ENCODE data around the gene TNC.

TNC gene

DNA sequence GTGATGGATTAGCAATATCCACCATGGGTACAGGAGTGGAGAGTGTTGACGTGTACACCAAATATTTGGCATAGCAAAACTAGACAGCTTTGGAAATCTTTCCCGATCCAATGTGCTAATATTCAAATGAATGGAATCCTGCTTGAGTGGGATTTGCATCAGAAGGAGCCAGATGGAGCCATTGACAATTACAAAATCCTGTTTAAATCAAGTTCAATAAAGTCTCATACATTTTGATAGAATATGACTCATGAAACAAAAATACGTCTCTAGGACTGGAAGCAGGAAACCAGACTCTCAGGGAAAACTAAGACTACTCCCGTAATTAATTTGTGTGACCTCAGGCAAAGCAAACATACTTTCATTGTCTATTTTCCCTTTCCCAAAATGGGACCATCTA, 13.0 kb downstream of the TNC start:
- no peak overlapping the region for H2AFZ ChIP-seq (ENCODE audit: low read length, unreplicated experiment)
- H3K4me1 ChIP-seq (ENCODE audit: control insufficient read depth, insufficient read depth, low read length, unreplicated experiment): peaks cover 50% of the 10 kb centered on the region
- H3K4me3 ChIP-seq (ENCODE audit: low read depth, low read length): 0 out of 2 replicates have a peak overlapping the region, but pooled peaks have one; percentile 21
- H3K27ac ChIP-seq (ENCODE audit: low read depth, low read length): peak overlapping the region; percentile 71
- H3K79me2 ChIP-seq (ENCODE audit: control insufficient read depth, insufficient read depth, low read length, unreplicated experiment): no peaks in the 10 kb centered on the region
- no peaks in the 10 kb centered on the region for H3K27me3 ChIP-seq (ENCODE audit: insufficient read depth, low read length)
- no peaks in the 10 kb centered on the region for H3K36me3 ChIP-seq (ENCODE audit: insufficient read depth, low read length)

DNA sequence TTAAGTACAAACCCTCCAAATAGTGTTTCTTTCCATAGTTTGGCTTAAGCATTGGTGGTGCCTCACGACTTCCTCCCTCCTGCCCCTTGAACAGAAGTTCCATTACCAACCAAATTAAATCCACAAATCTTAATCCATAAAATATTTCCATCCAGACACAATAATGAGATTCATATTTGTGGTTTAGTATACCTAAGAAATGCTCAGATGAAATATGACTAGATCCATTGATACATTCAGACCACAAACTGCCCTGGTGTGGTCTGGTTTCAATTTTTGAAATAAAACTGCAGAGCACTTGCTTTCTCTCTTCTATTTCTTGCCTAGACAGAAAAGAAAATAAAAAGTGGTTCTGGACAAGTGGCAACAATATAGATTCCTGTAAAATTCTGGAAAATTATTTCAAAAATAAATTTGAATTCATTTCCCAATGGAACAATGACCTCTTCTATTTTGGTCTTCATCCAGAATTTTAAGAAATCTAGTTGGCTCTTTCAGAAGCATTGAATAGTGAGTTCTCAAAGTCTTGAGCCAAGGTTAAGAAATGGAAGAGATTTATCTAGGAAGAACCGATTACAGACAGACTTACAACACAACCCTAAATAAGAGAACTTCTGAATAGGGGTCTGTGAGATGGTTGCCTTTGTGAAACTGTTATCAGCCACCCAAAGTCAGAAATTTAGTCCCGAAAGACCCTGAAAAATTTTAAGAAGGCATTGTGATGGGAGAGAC, 14.0 kb downstream of the TNC start:
- H3K79me2 ChIP-seq (ENCODE audit: control insufficient read depth, insufficient read depth, low read length, unreplicated experiment): no peaks in the 10 kb centered on the region
- no peaks in the 10 kb centered on the region for H3K36me3 ChIP-seq (ENCODE audit: insufficient read depth, low read length)
- peaks cover 43% of the 10 kb centered on the region for H3K4me1 ChIP-seq (ENCODE audit: control insufficient read depth, insufficient read depth, low read length, unreplicated experiment)
- no peak overlapping the region for H2AFZ ChIP-seq (ENCODE audit: low read length, unreplicated experiment)
- H3K27me3 ChIP-seq (ENCODE audit: insufficient read depth, low read length): no peaks in the 10 kb centered on the region
- H3K4me3 ChIP-seq (ENCODE audit: low read depth, low read length): no peak overlapping the region
- peak overlapping the region; percentile 18 for H3K27ac ChIP-seq (ENCODE audit: low read depth, low read length)

DNA sequence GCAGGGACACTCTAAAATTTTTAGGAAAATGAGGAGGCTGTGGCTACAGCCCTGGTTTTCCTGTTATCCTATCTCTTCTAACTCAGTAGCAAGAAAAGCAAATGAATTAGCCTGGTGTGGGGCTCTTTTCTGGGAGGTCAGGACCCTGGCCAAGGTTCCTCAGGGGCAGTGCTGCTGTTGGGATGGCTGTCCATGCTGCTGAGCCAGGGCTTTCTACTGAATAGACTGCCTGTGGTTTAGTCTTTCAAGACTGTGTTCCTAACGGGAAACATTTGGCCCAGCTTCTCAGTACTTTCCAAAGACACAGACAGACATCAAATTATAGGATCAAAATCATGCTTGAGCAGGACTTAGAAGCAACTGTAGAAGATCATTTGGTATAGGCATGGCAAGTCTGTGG, 18.1 kb downstream of the TNC start:
- no peaks in the 10 kb centered on the region for H3K27me3 ChIP-seq (ENCODE audit: insufficient read depth, low read length)
- no peaks in the 10 kb centered on the region for H3K79me2 ChIP-seq (ENCODE audit: control insufficient read depth, insufficient read depth, low read length, unreplicated experiment)
- H3K4me1 ChIP-seq (ENCODE audit: control insufficient read depth, insufficient read depth, low read length, unreplicated experiment): peaks cover 14% of the 10 kb centered on the region
- no peak overlapping the region for H2AFZ ChIP-seq (ENCODE audit: low read length, unreplicated experiment)
- H3K36me3 ChIP-seq (ENCODE audit: insufficient read depth, low read length): no peaks in the 10 kb centered on the region
- no peak overlapping the region for H3K27ac ChIP-seq (ENCODE audit: low read depth, low read length)
- no peak overlapping the region for H3K4me3 ChIP-seq (ENCODE audit: low read depth, low read length)

DNA sequence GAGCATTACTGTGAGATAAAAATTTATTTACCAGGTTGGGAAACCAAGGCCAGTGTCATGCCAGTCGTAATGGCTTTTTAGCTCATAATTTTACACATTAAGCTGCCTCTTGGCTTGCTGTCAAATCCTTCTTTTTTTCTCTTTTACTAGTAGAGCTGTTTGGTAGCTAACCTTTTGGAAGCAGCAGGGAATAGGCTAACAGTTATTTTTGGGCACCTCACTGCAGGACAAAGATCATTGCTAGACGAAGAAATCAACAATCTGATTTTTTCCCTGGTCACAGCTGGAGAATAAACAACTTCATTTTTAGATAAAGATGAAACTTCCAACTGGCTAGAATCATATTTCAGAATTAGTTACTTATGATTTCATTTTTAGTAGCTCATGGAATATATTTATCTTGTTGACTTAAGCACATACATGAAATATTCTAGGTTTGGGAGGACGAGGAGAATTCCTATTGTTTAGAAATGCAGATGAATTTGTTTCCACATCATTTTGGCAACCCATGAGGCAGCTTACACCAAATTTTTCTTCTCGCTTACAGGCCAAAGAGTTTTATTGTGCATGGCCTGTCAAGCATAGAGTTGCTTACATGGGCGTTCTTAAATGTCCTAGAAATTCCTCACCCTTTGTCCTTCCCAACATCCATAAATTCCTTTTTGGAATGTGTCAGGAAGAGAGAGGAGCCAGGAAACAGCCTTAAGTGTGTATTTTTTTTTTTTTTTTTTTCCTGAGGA, 19.6 kb downstream of the TNC start:
- Histone ChIP-seq H3K79me2 (ENCODE audit: control insufficient read depth, insufficient read depth, low read length, unreplicated experiment) (no peaks in the 10 kb centered on the region), H2AFZ (ENCODE audit: low read length, unreplicated experiment) (no peak overlapping the region), H3K36me3 (ENCODE audit: insufficient read depth, low read length) (no peaks in the 10 kb centered on the region), H3K27ac (ENCODE audit: low read depth, low read length) (no peak overlapping the region), H3K4me1 (ENCODE audit: control insufficient read depth, insufficient read depth, low read length, unreplicated experiment) (peaks cover 5% of the 10 kb centered on the region), H3K27me3 (ENCODE audit: insufficient read depth, low read length) (no peaks in the 10 kb centered on the region), H3K4me3 (ENCODE audit: low read depth, low read length) (no peak overlapping the region)

DNA sequence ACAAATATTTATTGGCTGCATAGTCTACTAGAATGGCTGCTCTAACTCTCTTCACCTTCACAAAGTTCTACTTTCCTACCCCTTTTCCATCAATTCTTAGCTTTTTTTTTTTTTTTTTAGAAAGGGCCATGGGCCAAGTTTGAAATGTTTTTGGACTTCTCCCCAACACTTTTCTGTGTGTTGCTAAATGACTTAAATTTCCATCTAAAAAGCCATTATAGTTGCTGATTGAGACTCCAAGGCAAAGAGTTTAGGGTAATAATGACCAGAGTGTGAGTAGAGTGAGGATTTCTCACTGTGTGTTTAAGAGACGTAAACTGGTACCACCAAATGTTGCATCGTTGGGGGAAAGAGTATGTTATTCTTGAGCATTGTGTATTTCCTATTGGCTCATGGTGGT, 24.4 kb downstream of the TNC start:
- no peaks in the 10 kb centered on the region for H3K27me3 ChIP-seq (ENCODE audit: insufficient read depth, low read length)
- H3K4me1 ChIP-seq (ENCODE audit: control insufficient read depth, insufficient read depth, low read length, unreplicated experiment): peaks cover 5% of the 10 kb centered on the region
- no peak overlapping the region for H3K4me3 ChIP-seq (ENCODE audit: low read depth, low read length)
- no peak overlapping the region for H2AFZ ChIP-seq (ENCODE audit: low read length, unreplicated experiment)
- no peak overlapping the region for H3K27ac ChIP-seq (ENCODE audit: low read depth, low read length)
- no peaks in the 10 kb centered on the region for H3K36me3 ChIP-seq (ENCODE audit: insufficient read depth, low read length)
- H3K79me2 ChIP-seq (ENCODE audit: control insufficient read depth, insufficient read depth, low read length, unreplicated experiment): no peaks in the 10 kb centered on the region

DNA sequence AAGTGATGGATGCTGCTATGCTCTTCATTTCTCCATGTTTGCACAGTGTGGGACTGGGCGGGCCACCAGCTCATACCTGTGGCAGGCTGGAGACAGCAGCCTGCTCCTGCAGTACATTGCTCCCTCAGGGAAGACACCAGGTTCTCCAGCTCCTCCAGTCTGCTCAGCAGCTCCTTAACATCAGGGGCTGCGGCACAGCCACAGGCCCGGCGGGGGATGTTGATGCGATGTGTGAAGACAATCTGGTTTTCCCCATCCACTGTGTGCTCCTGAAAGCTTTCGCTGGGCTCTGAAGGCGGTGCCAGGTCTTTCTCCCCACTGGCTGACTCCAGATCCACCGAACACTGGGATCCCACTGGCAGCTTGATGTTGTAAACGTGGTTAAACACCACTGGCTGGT, 27.5 kb downstream of the TNC start:
- no peaks in the 10 kb centered on the region for H3K79me2 ChIP-seq (ENCODE audit: control insufficient read depth, insufficient read depth, low read length, unreplicated experiment)
- peaks cover 11% of the 10 kb centered on the region for H3K4me1 ChIP-seq (ENCODE audit: control insufficient read depth, insufficient read depth, low read length, unreplicated experiment)
- no peak overlapping the region for H3K4me3 ChIP-seq (ENCODE audit: low read depth, low read length)
- no peaks in the 10 kb centered on the region for H3K36me3 ChIP-seq (ENCODE audit: insufficient read depth, low read length)
- H2AFZ ChIP-seq (ENCODE audit: low read length, unreplicated experiment): no peak overlapping the region
- no peaks in the 10 kb centered on the region for H3K27me3 ChIP-seq (ENCODE audit: insufficient read depth, low read length)
- H3K27ac ChIP-seq (ENCODE audit: low read depth, low read length): no peak overlapping the region

DNA sequence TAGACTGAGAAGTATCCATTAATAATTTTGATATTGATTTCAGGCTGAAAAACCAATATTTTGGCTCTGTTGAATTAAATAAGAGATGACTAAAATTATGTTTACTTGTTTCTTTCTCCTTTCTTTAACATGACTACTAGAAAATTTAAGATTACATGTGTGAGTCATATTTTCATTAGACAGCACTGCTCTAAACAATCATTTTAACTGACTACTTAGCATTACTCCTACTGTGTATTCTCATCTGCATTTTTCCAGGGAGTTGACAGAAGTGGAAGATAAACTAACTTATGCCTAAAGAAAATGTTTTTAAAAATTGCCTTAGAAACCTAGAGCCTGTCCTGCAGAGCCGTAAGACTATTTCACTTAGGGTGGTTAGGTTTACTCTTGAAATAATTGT, 29.1 kb downstream of the TNC start:
- no peak overlapping the region for H3K27ac ChIP-seq (ENCODE audit: low read depth, low read length)
- no peak overlapping the region for H3K4me3 ChIP-seq (ENCODE audit: low read depth, low read length)
- H3K36me3 ChIP-seq (ENCODE audit: insufficient read depth, low read length): no peaks in the 10 kb centered on the region
- H3K4me1 ChIP-seq (ENCODE audit: control insufficient read depth, insufficient read depth, low read length, unreplicated experiment): peaks cover 6% of the 10 kb centered on the region
- H3K79me2 ChIP-seq (ENCODE audit: control insufficient read depth, insufficient read depth, low read length, unreplicated experiment): no peaks in the 10 kb centered on the region
- no peak overlapping the region for H2AFZ ChIP-seq (ENCODE audit: low read length, unreplicated experiment)
- no peaks in the 10 kb centered on the region for H3K27me3 ChIP-seq (ENCODE audit: insufficient read depth, low read length)

DNA sequence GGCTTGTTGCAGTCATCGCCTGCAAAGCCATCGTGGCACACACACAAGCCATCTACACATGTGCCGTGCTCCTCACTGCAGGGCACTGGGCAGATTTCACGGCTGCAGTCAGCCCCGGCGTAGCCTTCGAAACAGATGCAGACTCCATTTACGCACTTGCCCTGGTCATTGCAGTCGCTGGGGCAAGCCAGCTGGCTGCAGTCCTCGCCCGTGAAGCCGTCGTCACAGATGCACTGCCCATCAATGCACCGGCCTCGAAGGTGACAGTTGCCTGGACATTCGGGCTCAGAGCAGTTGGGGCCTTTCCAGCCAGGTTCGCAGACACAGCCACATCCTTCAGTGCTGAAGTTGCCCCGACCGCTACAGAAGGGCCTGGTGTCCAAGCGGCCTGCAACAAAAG, 31.1 kb downstream of the TNC start:
- no peak overlapping the region for H2AFZ ChIP-seq (ENCODE audit: low read length, unreplicated experiment)

DNA sequence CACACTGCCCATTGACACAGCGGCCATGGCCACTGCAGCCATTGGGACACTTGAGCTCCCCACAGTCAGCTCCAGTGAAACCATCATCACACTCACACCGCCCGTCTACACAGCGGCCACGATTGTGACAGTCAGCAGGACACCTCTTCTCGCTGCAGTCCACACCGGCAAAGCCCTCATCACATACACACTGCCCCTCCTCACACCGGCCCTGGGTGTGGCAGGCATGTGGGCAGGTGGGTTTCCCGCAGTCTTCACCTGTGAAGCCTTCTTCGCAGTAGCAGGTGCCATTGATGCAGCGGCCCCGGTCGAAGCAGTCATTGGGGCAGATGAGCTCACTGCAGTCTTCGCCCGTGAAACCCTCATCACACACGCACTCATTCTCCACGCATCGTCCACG, 31.5 kb downstream of the TNC start:
- Histone ChIP-seq H3K79me2 (ENCODE audit: control insufficient read depth, insufficient read depth, low read length, unreplicated experiment) (no peaks in the 10 kb centered on the region), H3K36me3 (ENCODE audit: insufficient read depth, low read length) (no peaks in the 10 kb centered on the region), H3K4me1 (ENCODE audit: control insufficient read depth, insufficient read depth, low read length, unreplicated experiment) (peaks cover 6% of the 10 kb centered on the region), H2AFZ (ENCODE audit: low read length, unreplicated experiment) (no peak overlapping the region), H3K4me3 (ENCODE audit: low read depth, low read length) (no peak overlapping the region), H3K27me3 (ENCODE audit: insufficient read depth, low read length) (no peaks in the 10 kb centered on the region), H3K27ac (ENCODE audit: low read depth, low read length) (no peak overlapping the region)

More for the DNA sequence above, 31.1 kb downstream of the TNC start:
- Histone ChIP-seq H3K79me2 (ENCODE audit: control insufficient read depth, insufficient read depth, low read length, unreplicated experiment) (no peaks in the 10 kb centered on the region), H3K36me3 (ENCODE audit: insufficient read depth, low read length) (no peaks in the 10 kb centered on the region), H3K4me3 (ENCODE audit: low read depth, low read length) (no peak overlapping the region), H3K4me1 (ENCODE audit: control insufficient read depth, insufficient read depth, low read length, unreplicated experiment) (peaks cover 6% of the 10 kb centered on the region), H3K27me3 (ENCODE audit: insufficient read depth, low read length) (no peaks in the 10 kb centered on the region), H3K27ac (ENCODE audit: low read depth, low read length) (no peak overlapping the region)

DNA sequence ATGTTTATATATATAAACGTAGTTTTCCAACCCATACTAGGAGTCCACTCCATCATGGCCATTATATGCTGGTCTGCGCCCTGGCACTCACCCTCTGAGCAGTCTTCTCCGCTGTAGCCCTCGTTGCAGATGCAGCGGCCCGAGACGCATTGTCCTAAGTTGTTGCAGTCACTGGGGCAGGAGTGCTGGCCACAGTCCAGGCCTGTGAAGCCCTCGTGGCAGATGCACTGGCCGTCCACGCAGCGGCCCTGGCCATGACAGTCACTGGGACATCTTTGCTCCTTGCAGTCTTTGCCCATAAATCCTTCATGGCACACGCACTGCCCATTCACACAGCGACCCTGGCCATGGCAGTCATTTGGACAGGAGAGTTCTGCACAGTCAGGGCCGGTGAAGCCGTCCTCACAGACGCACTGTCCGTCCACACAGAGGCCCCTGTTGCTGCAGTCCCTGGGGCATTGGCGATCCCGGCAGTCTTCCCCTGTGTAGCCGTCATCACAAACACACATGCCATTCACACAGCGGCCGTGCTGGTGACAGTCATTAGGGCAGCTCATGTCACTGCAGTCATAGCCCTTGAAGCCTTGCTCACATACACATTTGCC, 32.1 kb downstream of the TNC start:
- Histone ChIP-seq H3K27me3 (ENCODE audit: insufficient read depth, low read length) (no peaks in the 10 kb centered on the region), H3K79me2 (ENCODE audit: control insufficient read depth, insufficient read depth, low read length, unreplicated experiment) (no peaks in the 10 kb centered on the region), H3K4me1 (ENCODE audit: control insufficient read depth, insufficient read depth, low read length, unreplicated experiment) (peaks cover 6% of the 10 kb centered on the region), H3K4me3 (ENCODE audit: low read depth, low read length) (no peak overlapping the region), H3K36me3 (ENCODE audit: insufficient read depth, low read length) (no peaks in the 10 kb centered on the region), H3K27ac (ENCODE audit: low read depth, low read length) (no peak overlapping the region), H2AFZ (ENCODE audit: low read length, unreplicated experiment) (no peak overlapping the region)

DNA sequence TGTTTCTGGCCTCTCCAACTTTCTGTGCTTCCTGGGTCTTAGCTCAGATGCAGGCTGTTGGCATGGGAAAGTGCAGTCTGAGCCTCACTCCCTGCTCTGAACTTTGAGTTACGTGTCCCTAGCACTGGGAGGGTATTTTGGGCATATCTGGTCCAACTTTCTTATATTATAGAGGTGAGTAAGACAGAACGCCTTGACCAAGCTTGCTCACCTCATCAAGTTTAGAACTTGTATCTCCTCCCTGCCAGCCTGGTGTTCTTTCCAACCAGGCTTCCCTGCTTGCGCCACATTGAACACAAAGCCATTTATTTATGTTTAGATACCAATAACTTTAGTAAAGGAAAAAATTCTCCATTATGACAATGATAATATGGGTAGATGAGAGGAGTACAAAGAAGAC, 33.2 kb downstream of the TNC start:
- Histone ChIP-seq H3K79me2 (ENCODE audit: control insufficient read depth, insufficient read depth, low read length, unreplicated experiment) (no peaks in the 10 kb centered on the region), H3K27ac (ENCODE audit: low read depth, low read length) (no peak overlapping the region), H3K36me3 (ENCODE audit: insufficient read depth, low read length) (no peaks in the 10 kb centered on the region), H2AFZ (ENCODE audit: low read length, unreplicated experiment) (no peak overlapping the region), H3K4me3 (ENCODE audit: low read depth, low read length) (no peak overlapping the region), H3K4me1 (ENCODE audit: control insufficient read depth, insufficient read depth, low read length, unreplicated experiment) (peaks cover 6% of the 10 kb centered on the region), H3K27me3 (ENCODE audit: insufficient read depth, low read length) (no peaks in the 10 kb centered on the region)

Data from ACC112 (cell line).